Fibroblast of skin of left biceps (primary cell): ENCODE results near the gene ENTPD7.
"Not testable (repeated sequence)": the region's sequence is repeated elsewhere in the genome, so short reads cannot be mapped to it uniquely, and the experiment has no call there.

Source experiments
- DNase-seq, 2 experiments: peaks; one replicate each; pipeline ENCODE4 v3.0.0-alpha.2; 2013; ENCODE audit warnings: low read depth in 2 of 2

Gene ENTPD7

GRCh38 chr10:99659031-99659867 is at the start of gene ENTPD7:
ENTPD7 (plus strand) TSS chr10:99659509; CDS start chr10:99659957, 448 bp downstream.
- peak; percentile 80 to 82 for DNase-seq

GRCh38 chr10:99610221-99610620 is 49.1 kb upstream of the ENTPD7 start:
- no peak for DNase-seq

GRCh38 chr10:99611326-99611725 is 48.0 kb upstream of the ENTPD7 start:
- DNase-seq, result no peak

- DNase-seq, result peak; percentile 15 to 22
Observed at GRCh38 chr10:99612167-99612831, 47.0 kb upstream of the ENTPD7 start.

- no peak for DNase-seq
Observed at GRCh38 chr10:99615426-99615825, 43.9 kb upstream of the ENTPD7 start.

- DNase-seq, result no peak
Observed at GRCh38 chr10:99617696-99618095, 41.6 kb upstream of the ENTPD7 start.

- DNase-seq, result no peak
Observed at GRCh38 chr10:99619090-99619800, 40.1 kb upstream of the ENTPD7 start.

GRCh38 chr10:99619851-99620710 is 39.2 kb upstream of the ENTPD7 start, which contains the start of gene SLC25A28:
SLC25A28 (minus strand) TSS chr10:99620439; CDS start chr10:99620335, 104 bp downstream.
- peak; percentile 100 for DNase-seq

- DNase-seq, result peak; percentile 88 to 89
Observed at GRCh38 chr10:99620711-99621453, 38.4 kb upstream of the ENTPD7 start.

- DNase-seq, result no peak
Observed at GRCh38 chr10:99621454-99622251, 37.7 kb upstream of the ENTPD7 start.

GRCh38 chr10:99623919-99624318 is 35.4 kb upstream of the ENTPD7 start:
- no peak for DNase-seq

GRCh38 chr10:99625124-99625523 is 34.2 kb upstream of the ENTPD7 start:
- DNase-seq, result not testable (repeated sequence)

- DNase-seq, result no peak
Observed at GRCh38 chr10:99628923-99629624, 30.2 kb upstream of the ENTPD7 start.

- no peak for DNase-seq
Observed at GRCh38 chr10:99629625-99629978, 29.7 kb upstream of the ENTPD7 start.

- peak; percentile 9 to 33 for DNase-seq
Observed at GRCh38 chr10:99630433-99630832, 28.9 kb upstream of the ENTPD7 start.

GRCh38 chr10:99630991-99631390 is 28.3 kb upstream of the ENTPD7 start:
- DNase-seq, result no peak

- DNase-seq, result no peak
Observed at GRCh38 chr10:99631496-99631895, 27.8 kb upstream of the ENTPD7 start.

- no peak for DNase-seq
Observed at GRCh38 chr10:99633832-99634231, 25.5 kb upstream of the ENTPD7 start.

- no peak for DNase-seq
Observed at GRCh38 chr10:99647601-99648151, 11.6 kb upstream of the ENTPD7 start.
